Sigmoid colon (tissue), 7 donors: ENCODE results near the gene TJAP1. TPM values are rescaled to one million over a fixed set of nuclear protein-coding genes. Genes with fewer than 3 reads are reported as not detected.

ENCODE experiments used
- DNase-seq: peaks from one replicate; pipeline ENCODE4 v3.0.0-alpha.2; 2019
- H3K27ac ChIP-seq, 4 donors: fragments of 200-600 bp; sonication (generic); one replicate each; pipeline ENCODE4 v1.5.1; 2016 to 2019; ENCODE audit warnings: mild to moderate bottlenecking in 1 of 4
- H3K27me3 ChIP-seq, 3 donors: fragments of 200-600 bp; sonication (generic); one replicate each; pipeline ENCODE4 v1.5.1; 2019; ENCODE audit warnings: mild to moderate bottlenecking in 1 of 3
- H3K36me3 ChIP-seq, 4 donors: fragments of 200-600 bp; sonication (generic); one replicate each; pipeline ENCODE4 v1.5.1; 2016 to 2019
- H3K4me1 ChIP-seq, 4 donors: fragments of 200-600 bp; sonication (generic); one replicate each; pipeline ENCODE4 v1.5.1; 2017 to 2019
- H3K4me3 ChIP-seq, 4 donors: fragments of 200-600 bp; sonication (generic); one replicate each; pipeline ENCODE4 v1.5.1; 2017 to 2019; ENCODE audit warnings: mild to moderate bottlenecking in 2 of 4, moderate library complexity in 1 of 4
- H3K9me3 ChIP-seq, 4 donors: fragments of 200-600 bp in 3 of 4; sonication (generic) in 3 of 4; one replicate each; pipeline versions ENCODE4 v1.5.1 to v1.6.1; 2013 to 2019
- CTCF ChIP-seq, 4 experiments: fragments of 450-650 bp in 3 of 4; fragments of 200-600 bp in 1 of 4; IDR thresholded peaks; one replicate each; pipeline ENCODE4 v1.5.1; 2016 to 2019; ENCODE audit warnings: antibody characterized with exemption in 4 of 4, mild to moderate bottlenecking in 3 of 4, moderate library complexity in 2 of 4
- EP300 ChIP-seq, 4 donors: sonication (generic); formaldehyde crosslinking; IDR thresholded peaks; one replicate each; pipeline ENCODE4 v1.6.1; 2017; ENCODE audit warnings: antibody characterized with exemption in 4 of 4
- POLR2A ChIP-seq, 2 donors: fragments of 450-650 bp; IDR thresholded peaks; one replicate each; pipeline ENCODE4 v1.6.1; 2016; ENCODE audit warnings: antibody characterized with exemption in 2 of 2, mild to moderate bottlenecking in 2 of 2, moderate library complexity in 2 of 2
- POLR2AphosphoS5 ChIP-seq, 4 donors: sonication (generic); formaldehyde crosslinking; IDR thresholded peaks; one replicate each; pipeline ENCODE4 v1.6.1; 2017; ENCODE audit warnings: antibody characterized with exemption in 4 of 4
- WGBS, 2 donors: extraction: QIAGEN DNeasy Blood & Tissue Kit; methylation state at CpG; one replicate each; pipeline ENCODE4 v1.1.7; 2013; 5-methylcytosine and 5-hydroxymethylcytosine counted together
- intact Hi-C: fragments of 100-400 bp; cut with DNase I; formaldehyde crosslinking; loops from one replicate; pipeline ENCODE4 v1.15.1; 2023
- polyA plus RNA-seq, 3 donors: library from polyadenylated mRNA; stranded (reverse); fragments of 200-250 nt; gene quantifications; one replicate each; pipeline ENCODE4 v1.2.3, GENCODE V29; 2013
- total RNA-seq, 4 donors: library from RNA; depleted of rRNA; stranded (reverse); fragments of >200 nt; gene quantifications; one replicate each; pipeline ENCODE4 v1.1.0, GENCODE V29; 2016
- donor health status: healthy with polysubstance abuse.
- donor health status: Bipolar disorder and iron deficiency.
- donor health status: healthy.

The TJAP1 gene
- total and polyA plus RNA-seq, 7 donors = 3.0 to 27.1 (median 20.0) TPM

DNA sequence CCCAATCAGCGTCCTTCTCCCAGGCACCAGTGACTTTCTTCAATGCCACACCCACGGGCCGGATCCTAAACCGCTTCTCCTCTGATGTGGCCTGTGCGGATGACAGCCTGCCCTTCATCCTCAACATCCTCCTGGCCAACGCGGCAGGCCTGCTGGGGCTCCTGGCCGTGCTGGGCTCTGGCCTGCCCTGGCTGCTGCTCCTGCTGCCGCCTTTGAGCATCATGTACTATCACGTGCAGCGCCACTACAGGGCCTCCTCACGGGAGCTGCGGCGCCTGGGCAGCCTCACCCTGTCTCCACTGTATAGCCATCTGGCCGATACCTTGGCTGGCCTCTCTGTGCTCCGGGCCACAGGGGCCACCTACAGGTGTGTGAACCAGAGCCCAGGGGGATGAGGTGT is 31.8 kb upstream of the TJAP1 start:
- H3K27me3 ChIP-seq = no peaks in the 10 kb centered on the region
- no peak overlapping the region for H3K27ac ChIP-seq
- no peaks in the 10 kb centered on the region for H3K9me3 ChIP-seq
- no peaks in the 10 kb centered on the region for H3K4me1 ChIP-seq
- no peak overlapping the region for H3K4me3 ChIP-seq
- TF ChIP-seq POLR2AphosphoS5 (IDR thresholded peaks at IDR 0.05) = no peak
- no peak for TF ChIP-seq CTCF (IDR thresholded peaks at IDR 0.05)
- no peak for TF ChIP-seq POLR2A (IDR thresholded peaks at IDR 0.05)
- TF ChIP-seq EP300 (IDR thresholded peaks at IDR 0.05) = no peak
- H3K36me3 ChIP-seq = peaks cover 44 to 99% (median 70%) of the 10 kb centered on the region in 4 donors
- WGBS, 2 donors = 90 to 93% methylated on average over 16 of the region's 16 CpGs
- DNase-seq = no peak
- intact Hi-C loops = no loop called here

DNA sequence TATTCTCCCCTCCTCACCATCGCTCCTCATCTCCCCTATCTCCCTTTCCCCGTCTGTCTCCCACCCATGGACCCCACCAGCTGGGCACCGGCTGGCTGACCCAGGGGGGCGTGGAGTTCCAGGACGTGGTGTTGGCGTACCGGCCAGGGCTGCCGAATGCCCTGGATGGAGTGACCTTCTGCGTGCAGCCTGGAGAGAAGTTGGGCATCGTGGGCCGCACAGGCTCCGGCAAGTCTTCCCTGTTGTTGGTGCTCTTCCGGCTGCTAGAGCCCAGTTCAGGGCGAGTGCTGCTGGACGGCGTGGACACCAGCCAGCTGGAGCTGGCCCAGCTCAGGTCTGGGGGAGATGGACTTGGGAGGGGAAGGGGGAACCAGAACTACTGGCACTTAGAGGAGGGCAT is 29.8 kb upstream of the TJAP1 start:
- H3K4me1 ChIP-seq = no peaks in the 10 kb centered on the region
- H3K4me3 ChIP-seq = no peak overlapping the region
- peaks cover 45 to 96% (median 71%) of the 10 kb centered on the region in 4 donors for H3K36me3 ChIP-seq
- no peaks in the 10 kb centered on the region for H3K9me3 ChIP-seq
- DNase-seq = no peak
- TF ChIP-seq CTCF (IDR thresholded peaks at IDR 0.05) = no peak
- intact Hi-C loops = no loop called here
- no peak overlapping the region for H3K27ac ChIP-seq
- no peaks in the 10 kb centered on the region for H3K27me3 ChIP-seq
- 95 to 97% methylated on average over 16 of the region's 16 CpGs for WGBS, 2 donors

- Histone ChIP-seq H3K9me3 (no peaks in the 10 kb centered on the region), H3K4me1 (no peaks in the 10 kb centered on the region), H3K27me3 (no peaks in the 10 kb centered on the region), H3K4me3 (no peak overlapping the region), H3K27ac (no peak overlapping the region), H3K36me3 (peaks cover 45 to 87% (median 61%) of the 10 kb centered on the region in 4 donors)
- TF ChIP-seq POLR2A (IDR thresholded peaks at IDR 0.05) = no peak
- TF ChIP-seq CTCF (IDR thresholded peaks at IDR 0.05) = no peak
- no peak for TF ChIP-seq EP300 (IDR thresholded peaks at IDR 0.05)
- no peak for TF ChIP-seq POLR2AphosphoS5 (IDR thresholded peaks at IDR 0.05)
- DNase-seq = no peak
- 93 to 97% methylated on average over 4 of the region's 4 CpGs for WGBS, 2 donors
- intact Hi-C loops = no loop called here
These were observed 28.5 kb upstream of the TJAP1 start for GRCh38 chr6:43448916-43449315.

DNA sequence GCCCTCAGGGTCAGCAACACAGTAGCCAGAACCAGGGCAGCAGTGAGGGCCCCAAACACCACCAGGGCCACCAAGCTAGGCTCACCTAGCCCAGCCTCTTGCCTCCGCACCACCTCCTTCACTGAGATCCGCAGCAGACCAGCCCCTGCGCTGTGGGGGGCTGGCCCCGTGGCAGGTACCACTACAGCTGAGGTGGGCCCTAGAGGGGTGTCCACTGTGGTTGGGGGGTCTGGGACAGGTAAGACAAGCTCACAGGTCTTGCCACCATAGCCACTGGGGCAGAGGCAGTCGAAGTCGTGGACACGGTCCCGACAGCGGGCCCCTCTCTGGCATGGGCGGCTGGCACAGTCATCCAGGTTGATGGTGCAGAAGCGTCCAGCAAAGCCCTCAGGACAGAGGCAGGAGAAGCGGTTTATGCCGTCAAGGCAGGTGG is 26.7 kb upstream of the TJAP1 start:
- Histone ChIP-seq H3K27me3 (peaks cover 4 to 12% (median 4%) of the 10 kb centered on the region in 3 donors), H3K9me3 (no peaks in the 10 kb centered on the region), H3K4me1 (peaks cover 0 to 17% (median 13%) of the 10 kb centered on the region in 4 donors), H3K36me3 (peaks cover 38 to 69% (median 44%) of the 10 kb centered on the region in 4 donors), H3K27ac (no peak overlapping the region), H3K4me3 (no peak overlapping the region)
- DNase-seq = no peak
- 92 to 96% methylated on average over 13 of the region's 13 CpGs for WGBS, 2 donors
- intact Hi-C loops = no loop called here
- TF ChIP-seq EP300 (IDR thresholded peaks at IDR 0.05) (no peak), CTCF (IDR thresholded peaks at IDR 0.05) (no peak), POLR2AphosphoS5 (IDR thresholded peaks at IDR 0.05) (no peak), POLR2A (IDR thresholded peaks at IDR 0.05) (no peak)

- Histone ChIP-seq H3K4me3 (no peak overlapping the region), H3K36me3 (peaks cover 34 to 62% (median 39%) of the 10 kb centered on the region in 4 donors), H3K9me3 (no peaks in the 10 kb centered on the region), H3K27me3 (peaks cover 10 to 18% (median 11%) of the 10 kb centered on the region in 3 donors), H3K4me1 (peaks cover 0 to 22% (median 18%) of the 10 kb centered on the region in 4 donors), H3K27ac (no peak overlapping the region)
- no peak for TF ChIP-seq POLR2A (IDR thresholded peaks at IDR 0.05)
- TF ChIP-seq EP300 (IDR thresholded peaks at IDR 0.05) = no peak
- TF ChIP-seq POLR2AphosphoS5 (IDR thresholded peaks at IDR 0.05) = no peak
- TF ChIP-seq CTCF (IDR thresholded peaks at IDR 0.05) = no peak
- intact Hi-C loops = no loop called here
- WGBS, 2 donors = 82 to 93% methylated on average over 4 of the region's 4 CpGs
- DNase-seq = no peak
These were observed 26.0 kb upstream of the TJAP1 start for GRCh38 chr6:43451348-43451747.
